ENCODE data around the gene ZNF492.

ZNF492 gene

GRCh38 chr19:22606212-22606553 lies 27.9 kb upstream of the ZNF492 start:
- Histone ChIP-seq H3F3A (ENCODE audit: insufficient read depth, low read length) (no peaks in the 10 kb centered on the region), H3K27ac (ENCODE audit: low read length) (no peak overlapping the region), H3K9me3 (replicated peaks; ENCODE audit: insufficient read depth, low read length) (no peaks in the 10 kb centered on the region), H3K4me2 (ENCODE audit: low read depth, low read length) (no peak overlapping the region), H3K79me2 (ENCODE audit: low read length) (no peaks in the 10 kb centered on the region), H2AFZ (ENCODE audit: low read length) (no peak overlapping the region), H3K27me3 (replicated peaks; ENCODE audit: insufficient read depth, low read length) (no peaks in the 10 kb centered on the region), H3K9ac (ENCODE audit: low read length) (no peak overlapping the region), H3K36me3 (replicated peaks; ENCODE audit: insufficient read depth, low read length) (no peaks in the 10 kb centered on the region), H3K4me1 (ENCODE audit: low read length) (no peaks in the 10 kb centered on the region), H4K20me1 (ENCODE audit: insufficient read depth, low read length) (no peaks in the 10 kb centered on the region), H3K9me2 (replicated peaks; ENCODE audit: insufficient read depth, low read length) (no peaks in the 10 kb centered on the region), H3K4me3 (ENCODE audit: low read length) (no peak overlapping the region)
- DNase-seq, result no peak
- no peak for TF ChIP-seq CTCF (IDR thresholded peaks at IDR 0.05; ENCODE audit: low read length)
- no peak for TF ChIP-seq EZH2phosphoT487 (IDR thresholded peaks at IDR 0.05; ENCODE audit: low read length)
- TF ChIP-seq EZH2 (optimal IDR thresholded peaks at IDR 0.05; ENCODE audit: low read depth, low read length), result no peak

- Histone ChIP-seq H3K27me3 (replicated peaks; ENCODE audit: insufficient read depth, low read length) (no peaks in the 10 kb centered on the region), H3K79me2 (ENCODE audit: low read length) (no peaks in the 10 kb centered on the region), H3K9me2 (replicated peaks; ENCODE audit: insufficient read depth, low read length) (no peaks in the 10 kb centered on the region), H3K9ac (ENCODE audit: low read length) (no peak overlapping the region), H3K9me3 (replicated peaks; ENCODE audit: insufficient read depth, low read length) (no peaks in the 10 kb centered on the region), H3K27ac (ENCODE audit: low read length) (no peak overlapping the region), H3K36me3 (replicated peaks; ENCODE audit: insufficient read depth, low read length) (no peaks in the 10 kb centered on the region), H3K4me1 (ENCODE audit: low read length) (no peaks in the 10 kb centered on the region), H3K4me2 (ENCODE audit: low read depth, low read length) (no peak overlapping the region), H3K4me3 (ENCODE audit: low read length) (no peak overlapping the region), H2AFZ (ENCODE audit: low read length) (no peak overlapping the region), H4K20me1 (ENCODE audit: insufficient read depth, low read length) (no peaks in the 10 kb centered on the region), H3F3A (ENCODE audit: insufficient read depth, low read length) (no peaks in the 10 kb centered on the region)
- TF ChIP-seq CTCF (IDR thresholded peaks at IDR 0.05; ENCODE audit: low read length), result no peak
- TF ChIP-seq EZH2phosphoT487 (IDR thresholded peaks at IDR 0.05; ENCODE audit: low read length), result no peak
- TF ChIP-seq EZH2 (optimal IDR thresholded peaks at IDR 0.05; ENCODE audit: low read depth, low read length), result no peak
- DNase-seq, result no peak
Measured at GRCh38 chr19:22606954-22607652, 27.0 kb upstream of the ZNF492 start.

GRCh38 chr19:22607653-22608430 lies 26.3 kb upstream of the ZNF492 start:
- Histone ChIP-seq H3K36me3 (replicated peaks; ENCODE audit: insufficient read depth, low read length) (no peaks in the 10 kb centered on the region), H2AFZ (ENCODE audit: low read length) (no peak overlapping the region), H3F3A (ENCODE audit: insufficient read depth, low read length) (no peaks in the 10 kb centered on the region), H3K9ac (ENCODE audit: low read length) (no peak overlapping the region), H3K9me3 (replicated peaks; ENCODE audit: insufficient read depth, low read length) (no peaks in the 10 kb centered on the region), H4K20me1 (ENCODE audit: insufficient read depth, low read length) (no peaks in the 10 kb centered on the region), H3K9me2 (replicated peaks; ENCODE audit: insufficient read depth, low read length) (no peaks in the 10 kb centered on the region), H3K4me3 (ENCODE audit: low read length) (no peak overlapping the region), H3K4me1 (ENCODE audit: low read length) (no peaks in the 10 kb centered on the region), H3K79me2 (ENCODE audit: low read length) (no peaks in the 10 kb centered on the region), H3K27me3 (replicated peaks; ENCODE audit: insufficient read depth, low read length) (no peaks in the 10 kb centered on the region), H3K4me2 (ENCODE audit: low read depth, low read length) (no peak overlapping the region), H3K27ac (ENCODE audit: low read length) (no peak overlapping the region)
- no peak for TF ChIP-seq EZH2phosphoT487 (IDR thresholded peaks at IDR 0.05; ENCODE audit: low read length)
- TF ChIP-seq EZH2 (optimal IDR thresholded peaks at IDR 0.05; ENCODE audit: low read depth, low read length), result no peak
- TF ChIP-seq CTCF (IDR thresholded peaks at IDR 0.05; ENCODE audit: low read length), result no peak
- no peak for DNase-seq
